Pancreas (tissue), 10 donors: ENCODE results near the gene ASIC3. TPM values are rescaled to one million over a fixed set of nuclear protein-coding genes. Genes with fewer than 3 reads are reported as not detected.
"Not testable (repeated sequence)": the region's sequence is repeated elsewhere in the genome, so short reads cannot be mapped to it uniquely, and the experiment has no call there.

Experiments used
- ATAC-seq, 4 donors: fragments of 200-7000 bp; cut with Tn5 transposase; one replicate each; pipeline versions ENCODE4 v1.8.0 to v1.9.1; 2020; ENCODE audit warnings: mild to moderate bottlenecking in 4 of 4, moderate library complexity in 4 of 4
- DNase-seq, 6 donors: peaks; one replicate each; pipeline ENCODE4 v3.0.0-alpha.2; 2020
- FAIRE-seq: peaks from 2 replicates; lab custom pipeline; 2012; peaks lifted over from hg19 to GRCh38; lab: Jason Lieb, UNC
- H3K27ac ChIP-seq, 4 donors: fragments of 200-600 bp; sonication (generic); 1 replicate in 3 of 4; 2 replicates in 1 of 4; pipeline versions ENCODE4 v1.5.0 to v1.8.0; 2020
- H3K27me3 ChIP-seq, 4 donors: fragments of 200-600 bp; one replicate each; pipeline ENCODE4 v1.8.0; 2021
- H3K36me3 ChIP-seq, 3 donors: fragments of 200-600 bp; sonication (generic) in 1 of 3; one replicate each; pipeline versions ENCODE4 v1.5.0 to v1.8.0; 2020 to 2021
- H3K4me1 ChIP-seq, 3 donors: fragments of 200-600 bp; one replicate each; pipeline ENCODE4 v1.8.0; 2021
- H3K4me3 ChIP-seq, 4 donors: fragments of 200-600 bp; sonication (generic) in 2 of 4; one replicate each; pipeline versions ENCODE4 v1.5.0 to v1.8.0; 2020 to 2021
- H3K9me3 ChIP-seq, 4 donors: fragments of 200-600 bp; one replicate each; pipeline ENCODE4 v1.8.0; 2021
- CTCF ChIP-seq, 4 donors: fragments of 200-600 bp; sonication (generic) in 3 of 4; IDR thresholded peaks; one replicate each; pipeline versions ENCODE4 v1.5.0 to v1.8.0; 2021; ENCODE audit warnings: antibody characterized with exemption in 4 of 4
- WGBS, 2 donors: extraction: QIAGEN DNeasy Blood & Tissue Kit; methylation state at CpG; one replicate each; pipeline ENCODE4 v1.1.7; 2013; 5-methylcytosine and 5-hydroxymethylcytosine counted together
- intact Hi-C, 3 donors: fragments of 100-400 bp; cut with DNase I; formaldehyde crosslinking; loops; one replicate each; pipeline versions ENCODE4 v1.11.1 to v1.14.2; 2022
- polyA plus RNA-seq, 2 donors: library from polyadenylated mRNA; stranded (reverse); fragments of 200-250 nt; gene quantifications; one replicate each; pipeline ENCODE4 v1.2.3, GENCODE V29; 2013
- total RNA-seq, 6 donors: library from RNA; stranded (reverse); fragmentation: NEBNext Ultra II Directional in 4 of 6; extraction: Animal tissue kit (Norgen Biotek cat#: 25700) in 4 of 6; gene quantifications; one replicate each; pipeline versions ENCODE4 v1.2.1 to v1.2.4, GENCODE V29; 2021 to 2023
- donor health status: healthy with polysubstance abuse.
- donor health status: DM: no; HTN: no; CAD: no; lungs with moderate emphysema.
- donor health status: DM: no; HTN: no; CAD: no.
- donor health status: control.
- donor health status: control.
- donor health status: Bipolar disorder and iron deficiency.
- donor health status: DM: yes; HTN: yes; CAD: no.
- donor health status: DM: no; HTN: no; CAD: no.
- donor health status: DM: no; HTN: no; CAD: no.
- donor health status: DM: yes; HTN: yes; CAD: no.

ASIC3 gene
- total and polyA plus RNA-seq, 8 donors, result 0.47 to 8.7 (median 0.83) TPM

GRCh38 chr7:151024435-151025056 lies 23.8 kb upstream of the ASIC3 start, which contains the start of gene ATG9B:
Gene ATG9B (minus strand): TSS chr7:151024494. CDS start chr7:151024423, 71 bp downstream.
- H3K27me3 ChIP-seq, result no peaks in the 10 kb centered on the region
- no peaks in the 10 kb centered on the region for H3K36me3 ChIP-seq
- 77 to 80% methylated on average over 4 of the region's 4 CpGs for WGBS, 2 donors
- H3K27ac ChIP-seq, result no peak within 1 kb of the TSS
- peaks cover 0 to 6% (median 0%) of the 10 kb centered on the region in 3 donors for H3K4me1 ChIP-seq
- no peak within 1 kb of the TSS for H3K4me3 ChIP-seq
- no peak for TF ChIP-seq CTCF (IDR thresholded peaks at IDR 0.05)
- ATAC-seq, result no peak
- no peaks in the 10 kb centered on the region for H3K9me3 ChIP-seq
- no peak for FAIRE-seq
- intact Hi-C loops, result no loop called here
- DNase-seq, result no peak

DNA sequence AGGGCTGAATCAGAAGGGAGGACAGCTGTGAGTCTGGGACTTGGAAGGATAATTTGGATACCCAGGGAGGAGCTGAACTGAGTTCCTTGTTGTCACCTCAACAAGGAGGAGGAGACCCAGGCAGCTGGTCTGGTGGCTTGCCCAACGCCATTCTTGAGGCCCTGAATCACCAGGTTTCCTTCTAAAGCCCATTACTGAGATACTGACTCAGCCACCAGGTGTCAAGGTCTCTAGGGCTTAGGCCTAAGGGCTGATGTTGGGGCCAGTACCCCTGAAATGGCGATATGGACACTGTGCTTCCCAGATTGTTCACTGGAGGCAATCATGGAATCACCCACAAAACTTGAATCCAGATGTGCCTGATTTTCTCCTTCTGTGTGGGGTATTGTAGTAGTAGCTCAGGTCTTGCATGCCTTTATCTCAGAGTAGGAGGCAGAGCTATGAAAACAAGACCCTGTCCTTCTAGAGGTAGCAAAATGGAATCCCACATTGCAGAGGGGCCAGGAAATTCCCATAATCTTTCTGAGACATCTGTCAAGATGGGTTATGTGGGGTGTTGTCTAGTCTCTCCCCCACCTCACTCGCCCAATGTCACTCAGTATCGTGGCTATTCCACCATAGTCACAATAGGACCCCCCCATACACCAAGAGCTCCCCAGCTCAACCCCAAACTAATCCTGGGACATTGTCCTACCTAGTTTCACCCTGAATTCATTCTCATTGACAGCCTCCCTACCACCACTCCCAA lies 22.2 kb upstream of the ASIC3 start:
- H3K4me3 ChIP-seq, result no peak overlapping the region
- no peaks in the 10 kb centered on the region for H3K36me3 ChIP-seq
- DNase-seq (no peak), ATAC-seq (no peak), FAIRE-seq (no peak)
- H3K27me3 ChIP-seq, result no peaks in the 10 kb centered on the region
- WGBS, 2 donors, result 88 to 91% methylated on average over 4 of the region's 4 CpGs
- H3K4me1 ChIP-seq, result peaks cover 0 to 6% (median 0%) of the 10 kb centered on the region in 3 donors
- H3K27ac ChIP-seq, result no peak overlapping the region
- TF ChIP-seq CTCF (IDR thresholded peaks at IDR 0.05), result no peak
- no peaks in the 10 kb centered on the region for H3K9me3 ChIP-seq
- intact Hi-C loops, result no loop called here

- intact Hi-C loops, H3K27ac ChIP-seq, H3K27me3 ChIP-seq, H3K9me3 ChIP-seq, DNase-seq, FAIRE-seq, H3K36me3 ChIP-seq, H3K4me1 ChIP-seq, ATAC-seq: not testable (repeated sequence)
- H3K4me3 ChIP-seq, result peak overlapping the region in 2 of 4 donors; percentile 62 to 85
- WGBS, 2 donors, result 45 to 46% methylated on average over 19 of the region's 19 CpGs
Observed at GRCh38 chr7:151026771-151027727, 21.3 kb upstream of the ASIC3 start.

GRCh38 chr7:151027728-151028130 lies 20.6 kb upstream of the ASIC3 start:
- intact Hi-C loops, DNase-seq, ATAC-seq, FAIRE-seq, H3K27me3 ChIP-seq, H3K36me3 ChIP-seq, H3K4me1 ChIP-seq, H3K9me3 ChIP-seq: not testable (repeated sequence)
- Histone ChIP-seq H3K27ac (peak overlapping the region; percentile 56 to 74 (median 62)), H3K4me3 (peak overlapping the region in 3 of 4 donors; percentile 62 to 93 (median 85))
- 3 to 4% methylated on average over 16 of the region's 16 CpGs for whole genome bisulfite sequencing, 2 donors

GRCh38 chr7:151028131-151028947 lies 20.0 kb upstream of the ASIC3 start, which contains the start of gene ABCB8:
Gene ABCB8 (plus strand): TSS chr7:151028450. CDS start chr7:151028516, 66 bp downstream.
- intact Hi-C loops, result no loop called here
- Histone ChIP-seq H3K4me3 (peak within 1 kb of the TSS; percentile 62 to 93 (median 75)), H3K4me1 (peaks cover 0 to 6% (median 0%) of the 10 kb centered on the region in 3 donors), H3K27me3 (no peaks in the 10 kb centered on the region), H3K36me3 (no peaks in the 10 kb centered on the region), H3K9me3 (no peaks in the 10 kb centered on the region), H3K27ac (peak within 1 kb of the TSS; percentile 56 to 74 (median 71))
- FAIRE-seq, result peak; percentile 56
- ATAC-seq, result peak; percentile 93 to 96 (median 94)
- 0% methylated on average over 53 of the region's 53 CpGs for WGBS, 2 donors
- DNase-seq, result peak; percentile 93 to 100 (median 99)
- TF ChIP-seq CTCF (IDR thresholded peaks at IDR 0.05), result peak in 3 of 4 donors; percentile 38 to 41 (median 39)
